GM19463 (cell line): ENCODE measurements around the gene SCAPER.
"Not testable (repeated sequence)": the region's sequence is repeated elsewhere in the genome, so short reads cannot be mapped to it uniquely, and the experiment has no call there.

Experiments used
- ATAC-seq: cut with Tn5 transposase; IDR thresholded peaks from one replicate; pipeline ENCODE4 v1.9.1; 2021; ENCODE audit warnings: mild to moderate bottlenecking, moderate library complexity; ENCODE audit not compliant: unreplicated experiment

The SCAPER gene

DNA sequence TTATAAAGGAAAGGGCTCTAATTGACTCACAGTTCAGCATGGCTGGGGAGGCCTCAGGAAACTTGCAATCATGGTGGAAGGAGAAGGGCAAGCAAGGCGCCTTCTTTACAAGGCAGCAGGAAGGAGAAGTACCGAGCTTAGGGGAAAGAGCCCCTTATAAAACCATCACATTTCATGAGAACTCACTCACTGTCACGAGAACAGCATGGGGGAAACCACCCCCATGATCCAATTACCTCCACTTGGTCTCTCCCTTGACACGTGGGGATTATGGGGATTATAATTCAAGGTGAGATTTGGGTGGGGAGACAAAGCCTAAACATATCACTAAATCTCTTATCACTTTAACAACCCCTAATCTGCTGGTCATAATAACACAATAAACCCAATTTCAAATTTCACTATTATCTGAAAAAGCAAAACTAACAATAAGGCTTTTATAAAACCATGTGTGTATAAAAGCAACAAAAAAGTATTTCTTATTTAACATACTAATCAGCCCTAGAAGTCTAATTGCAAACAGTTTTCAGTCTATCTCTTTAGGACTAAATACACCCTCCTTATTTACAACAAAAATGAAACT, 43.2 kb downstream of the SCAPER start:
- ATAC-seq = no peak

DNA sequence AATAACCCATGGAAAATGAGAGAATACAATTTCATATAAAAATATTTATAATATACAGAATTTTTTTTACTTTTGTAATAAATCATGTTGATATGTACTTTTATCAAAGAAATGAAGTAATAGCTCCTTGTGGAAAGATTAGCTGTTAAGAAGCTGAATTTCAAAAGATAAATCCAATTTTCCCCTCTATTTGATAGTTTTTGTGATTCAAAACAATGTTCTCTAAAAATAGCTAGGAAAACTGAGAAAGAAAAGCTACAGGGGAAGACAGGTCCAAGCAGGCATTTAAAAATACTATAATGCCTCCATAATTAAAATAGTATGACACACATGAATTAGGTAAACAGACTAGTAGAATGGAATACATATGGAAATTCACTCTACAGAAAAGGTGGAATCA, 44.9 kb downstream of the SCAPER start:
- no peak for ATAC-seq

DNA sequence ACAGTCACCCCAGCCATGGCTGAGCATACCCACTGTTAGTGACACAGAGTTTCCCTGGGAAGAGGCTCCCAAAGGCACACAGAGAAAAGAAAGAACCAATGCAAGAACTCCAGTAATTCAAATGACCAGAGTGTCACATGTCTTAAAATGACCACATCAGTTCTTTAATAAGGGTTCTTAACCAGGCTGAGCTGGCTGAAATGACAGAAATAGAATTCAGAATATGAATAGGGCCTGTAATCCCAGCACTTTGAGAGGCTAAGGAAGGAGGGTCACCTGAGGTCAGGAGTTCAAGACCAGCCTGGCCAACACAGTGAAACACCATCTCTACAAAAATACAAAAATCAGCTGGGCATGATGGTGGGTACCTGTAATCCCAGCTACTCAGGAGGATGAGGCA, 54.8 kb downstream of the SCAPER start:
- not testable (repeated sequence) for ATAC-seq

DNA sequence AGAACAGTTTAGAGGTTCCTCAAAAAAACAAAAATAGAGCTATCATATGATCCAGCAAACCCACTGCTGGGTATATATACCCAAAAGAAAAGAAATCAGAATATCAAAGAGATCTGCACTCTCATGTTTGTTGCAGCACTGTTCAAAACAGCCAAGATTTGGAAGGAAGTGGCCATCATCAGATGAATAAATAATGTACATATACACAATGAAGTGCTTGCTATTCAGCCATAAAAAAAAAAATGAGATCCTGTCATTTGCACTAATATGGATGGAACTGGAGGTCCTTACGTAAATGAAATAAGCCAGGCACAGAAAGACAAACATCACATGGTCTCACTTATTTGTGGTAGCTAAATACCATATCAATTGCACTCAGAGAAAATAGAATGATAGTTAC, 58.4 kb downstream of the SCAPER start:
- no peak for ATAC-seq

DNA sequence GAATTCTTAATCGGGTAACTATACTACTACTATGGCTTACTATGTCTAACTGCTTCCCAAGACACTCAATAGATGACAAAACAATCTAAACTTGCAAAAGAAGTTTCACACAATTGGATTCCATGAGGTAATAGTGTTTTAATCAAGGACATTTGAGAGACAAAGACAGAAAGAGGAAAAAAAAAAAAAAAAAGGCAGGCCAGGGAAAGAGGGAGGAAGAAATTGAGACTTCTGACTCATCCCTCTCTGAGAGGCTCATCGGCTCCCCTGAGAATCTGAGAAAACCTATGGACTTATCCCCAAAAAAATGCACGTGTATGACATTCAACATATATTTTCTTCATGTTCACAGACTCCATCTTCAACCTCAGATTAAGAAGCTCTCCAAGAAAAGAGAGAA, 61.0 kb downstream of the SCAPER start:
- no peak for ATAC-seq

DNA sequence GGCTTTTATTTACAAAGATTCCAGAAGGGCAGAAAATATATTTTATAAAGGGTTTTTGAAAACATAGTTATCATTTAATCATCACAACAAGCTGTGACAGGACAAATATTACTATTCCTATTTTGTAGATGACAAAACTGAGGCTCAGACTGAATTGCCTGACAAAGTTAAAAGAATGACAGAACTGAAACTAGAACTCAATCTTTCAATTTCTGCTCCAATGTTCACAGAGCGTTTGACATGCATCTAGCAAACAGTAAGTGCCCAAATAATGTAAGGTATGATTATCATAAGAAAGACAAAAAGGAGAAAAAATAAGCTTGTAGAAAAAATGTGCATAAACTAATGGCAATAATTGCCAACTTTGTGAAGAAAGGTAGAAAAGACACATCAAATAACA, 61.9 kb downstream of the SCAPER start:
- ATAC-seq = no peak

DNA sequence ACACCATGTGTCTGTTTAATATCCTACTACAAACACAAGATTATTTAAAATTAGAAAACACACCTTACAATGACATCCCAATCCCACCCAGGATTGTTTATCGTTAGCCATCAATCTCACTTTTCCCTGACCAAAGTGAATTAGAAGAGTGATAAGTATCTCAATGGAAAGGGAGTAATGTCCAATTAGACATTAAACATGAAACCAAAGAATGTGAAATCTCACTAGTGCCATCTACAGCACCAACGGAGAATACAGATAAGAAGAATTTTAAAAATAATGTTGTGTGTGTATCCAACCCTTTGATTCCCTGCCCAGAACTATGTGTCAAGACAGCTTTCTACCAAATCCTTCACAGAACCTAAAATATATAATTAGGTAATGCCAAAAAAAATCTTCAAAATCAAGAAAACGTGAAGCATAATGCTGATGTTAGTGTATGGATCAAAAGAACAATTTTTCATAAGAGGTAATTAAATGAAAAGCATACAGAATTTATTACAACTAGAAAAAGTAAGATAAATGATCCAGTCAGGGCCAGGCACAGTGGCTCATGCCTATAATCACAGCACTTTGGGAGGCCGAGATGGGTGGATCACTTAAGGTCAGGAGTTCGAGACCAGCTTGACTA, 64.2 kb downstream of the SCAPER start:
- ATAC-seq = no peak

DNA sequence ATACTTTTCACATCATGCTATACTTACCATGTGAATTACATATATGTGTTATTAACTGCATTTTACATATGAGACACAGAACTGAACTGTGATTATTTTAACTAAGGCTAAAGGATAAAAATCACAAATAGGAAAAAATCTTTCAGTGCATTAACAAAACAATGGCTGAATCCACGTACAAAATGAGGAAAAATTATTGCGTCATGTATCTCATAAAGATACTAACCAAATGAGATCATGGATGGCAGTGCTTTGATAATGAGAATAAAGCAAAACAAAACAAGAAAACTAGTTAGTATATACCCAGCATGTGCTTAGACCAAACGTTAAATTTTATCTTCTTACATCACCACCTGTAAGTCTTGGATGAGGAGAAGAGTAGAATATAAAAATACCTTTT, 66.0 kb downstream of the SCAPER start:
- no peak for ATAC-seq

DNA sequence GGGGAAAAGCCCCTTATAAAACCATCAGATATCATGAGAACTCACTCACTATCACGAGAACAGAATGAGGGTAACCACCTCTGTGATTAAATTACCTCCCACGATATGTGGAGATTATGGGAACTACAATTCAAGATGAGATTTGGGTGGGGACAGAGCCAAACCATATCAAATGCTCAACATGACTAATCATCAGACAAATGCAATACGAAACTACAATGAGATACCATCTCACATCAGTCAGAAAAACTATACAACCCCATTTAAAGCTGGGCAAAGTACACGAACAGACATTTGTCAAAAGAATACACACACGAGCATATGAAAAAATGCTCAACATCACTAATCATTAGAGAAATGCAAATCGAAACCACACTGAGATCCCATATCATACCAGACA, 67.7 kb downstream of the SCAPER start:
- ATAC-seq = no peak

DNA sequence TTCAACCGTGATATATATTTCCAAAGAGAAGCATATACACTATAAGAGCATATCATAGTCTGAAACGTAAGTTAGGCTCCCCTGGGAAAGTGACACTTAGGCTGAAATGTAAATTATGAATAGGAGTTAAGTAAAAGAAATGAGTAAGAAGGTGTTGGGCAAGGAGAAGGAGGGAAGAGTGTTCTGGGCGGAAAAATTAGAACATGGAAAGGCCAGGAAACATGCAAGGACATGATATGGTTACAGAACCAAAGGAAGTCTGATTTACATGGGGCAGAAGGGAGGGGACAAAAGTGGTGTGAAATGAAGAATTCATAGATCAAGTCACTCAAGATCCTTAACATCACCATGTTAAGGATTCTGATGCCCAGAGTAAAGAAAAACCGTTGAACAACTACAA, 75.2 kb downstream of the SCAPER start:
- ATAC-seq = no peak

DNA sequence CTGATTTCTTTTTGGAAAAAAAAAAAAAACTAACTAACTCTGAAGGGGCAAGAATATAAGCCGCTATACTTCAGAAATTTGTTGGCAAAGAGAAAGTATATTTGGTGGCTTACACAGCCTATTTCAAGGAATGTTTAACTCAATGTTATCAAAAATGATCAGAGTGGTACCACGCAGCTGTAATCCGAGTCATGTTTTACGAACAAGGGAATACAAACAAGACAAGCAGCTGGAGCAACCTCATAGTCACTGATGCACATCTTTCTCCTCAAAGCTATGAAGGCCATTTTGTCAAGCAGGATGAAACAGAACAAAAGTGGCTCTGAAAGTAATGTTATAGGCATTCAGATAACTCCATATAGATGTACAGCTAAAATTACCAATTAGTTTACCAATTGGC, 81.2 kb downstream of the SCAPER start:
- no peak for ATAC-seq

DNA sequence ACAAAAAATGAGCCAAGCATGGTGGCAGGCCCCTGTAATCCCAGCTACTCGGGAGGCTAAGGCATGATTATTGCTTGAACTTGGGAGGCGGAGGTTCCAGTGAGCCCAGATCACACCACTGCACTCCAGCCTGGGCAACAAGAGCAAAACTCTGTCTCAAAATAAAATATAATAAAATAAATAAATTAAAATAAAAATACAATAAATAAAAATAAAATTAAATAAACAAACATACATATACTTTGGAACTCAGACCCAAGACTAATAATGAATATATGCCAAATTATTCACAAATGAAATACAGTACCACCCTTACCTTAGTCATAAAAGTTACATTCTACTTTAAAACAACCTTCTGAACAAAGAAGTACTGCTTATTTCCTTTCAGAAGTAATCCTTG, 81.8 kb downstream of the SCAPER start:
- ATAC-seq = no peak

DNA sequence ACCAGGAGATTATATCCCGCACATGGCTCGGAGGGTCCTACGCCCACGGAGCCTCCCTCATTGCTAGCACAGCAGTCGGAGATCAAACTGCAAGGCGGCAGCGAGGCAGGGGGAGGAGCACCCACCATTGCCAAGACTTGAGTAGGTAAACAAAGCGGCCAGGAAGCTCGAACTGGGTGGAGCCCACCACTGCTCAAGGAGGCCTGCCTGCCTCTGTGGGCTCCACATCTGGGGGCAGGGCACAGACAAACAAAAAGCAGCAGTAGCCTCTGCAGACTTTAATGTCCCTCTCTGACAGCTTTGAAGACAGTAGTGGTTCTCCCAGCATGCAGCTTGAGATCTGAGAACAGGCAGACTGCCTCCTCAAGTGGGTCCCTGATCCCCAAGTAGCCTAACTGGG, 86.2 kb downstream of the SCAPER start:
- ATAC-seq = not testable (repeated sequence)

DNA sequence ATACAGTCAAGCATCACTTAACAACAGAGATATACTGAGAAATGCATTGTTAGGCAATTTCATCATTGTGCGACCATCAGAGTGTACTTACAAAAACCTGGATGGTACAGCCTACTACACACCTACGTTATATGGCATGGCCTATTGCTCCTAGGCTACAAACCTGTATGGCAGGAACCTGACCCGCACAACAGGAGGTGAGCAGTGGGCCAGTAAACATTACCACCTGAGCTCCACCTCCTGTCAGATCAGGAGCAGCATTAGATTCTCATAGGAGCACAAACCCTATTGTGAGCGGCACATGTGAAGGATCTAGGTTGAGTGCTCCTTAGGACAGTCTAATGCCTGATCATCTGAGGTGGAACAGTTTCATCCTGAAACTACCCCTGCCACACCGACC, 89.7 kb downstream of the SCAPER start:
- no peak for ATAC-seq

DNA sequence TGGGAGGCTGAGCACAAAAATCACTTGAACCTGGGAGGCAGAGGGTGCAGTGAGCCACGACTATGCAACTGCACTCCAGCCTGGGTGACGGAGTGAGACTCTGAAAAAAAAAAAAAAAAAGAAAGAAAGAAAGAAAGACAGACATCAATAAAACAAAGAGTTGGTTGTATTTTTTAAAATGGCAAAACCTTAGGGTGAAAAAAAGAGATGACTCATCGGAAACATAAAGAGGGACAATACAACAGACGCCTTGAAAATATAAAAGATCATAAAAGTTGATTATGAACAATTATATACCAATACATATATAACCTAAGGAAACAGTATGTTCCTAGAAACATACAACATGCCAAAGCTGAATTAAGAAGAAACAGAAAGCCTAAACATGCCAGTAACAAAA, 92.8 kb downstream of the SCAPER start:
- no peak for ATAC-seq

DNA sequence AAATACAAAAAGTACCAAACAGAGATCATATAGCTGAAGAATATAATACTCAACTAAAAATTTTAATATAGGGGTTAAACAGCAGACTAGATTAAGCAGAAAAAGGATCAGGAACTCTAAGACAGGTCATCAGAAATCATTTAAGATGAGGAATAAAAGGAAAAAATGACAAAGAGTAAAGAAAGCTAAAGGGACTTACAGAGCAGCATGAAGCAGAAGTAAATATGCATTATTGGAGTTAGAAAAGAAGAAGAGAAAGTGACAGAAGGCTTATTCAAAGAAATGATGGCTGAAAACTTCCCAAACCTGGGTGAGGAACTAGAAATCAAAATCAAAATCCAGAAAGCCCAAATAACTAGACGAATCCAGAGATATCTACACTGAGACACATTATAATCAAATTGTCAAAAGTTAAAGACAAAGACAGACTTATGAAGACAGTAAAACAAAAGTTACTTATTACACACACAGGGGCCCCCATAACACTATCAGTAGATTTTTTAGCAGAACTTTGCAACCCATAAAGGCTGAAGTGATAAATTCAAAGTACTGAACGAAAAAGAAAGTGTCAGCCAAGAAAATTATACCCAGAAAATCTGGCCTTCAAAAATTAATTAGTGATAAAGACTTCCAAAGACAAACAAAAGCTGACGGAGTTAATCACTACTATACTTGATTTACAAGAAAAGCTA, 95.6 kb downstream of the SCAPER start:
- no peak for ATAC-seq

DNA sequence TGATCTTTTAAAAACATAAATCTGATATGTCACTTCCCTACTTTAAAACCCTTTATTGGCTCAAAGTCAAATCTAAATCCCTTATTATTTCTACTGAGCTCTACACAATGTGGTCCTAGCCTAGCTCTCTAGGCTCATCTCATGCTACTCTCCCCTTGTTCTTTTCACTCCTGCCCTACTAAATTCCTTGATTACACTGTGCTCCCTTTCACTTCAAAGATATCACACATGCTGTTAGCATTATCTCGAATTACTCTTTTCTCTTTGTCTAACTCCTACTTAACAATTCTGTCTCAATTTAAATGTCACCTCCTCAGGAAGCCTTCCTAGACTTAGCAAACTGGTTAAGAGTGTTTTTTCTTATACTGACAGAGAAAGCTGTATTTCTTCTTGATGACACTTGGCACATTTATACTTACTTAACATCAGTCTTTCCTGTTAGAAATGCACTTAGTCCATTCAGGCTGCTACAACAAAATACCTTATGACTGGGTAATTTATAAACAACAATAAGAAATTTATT, 102.0 kb downstream of the SCAPER start:
- no peak for ATAC-seq

DNA sequence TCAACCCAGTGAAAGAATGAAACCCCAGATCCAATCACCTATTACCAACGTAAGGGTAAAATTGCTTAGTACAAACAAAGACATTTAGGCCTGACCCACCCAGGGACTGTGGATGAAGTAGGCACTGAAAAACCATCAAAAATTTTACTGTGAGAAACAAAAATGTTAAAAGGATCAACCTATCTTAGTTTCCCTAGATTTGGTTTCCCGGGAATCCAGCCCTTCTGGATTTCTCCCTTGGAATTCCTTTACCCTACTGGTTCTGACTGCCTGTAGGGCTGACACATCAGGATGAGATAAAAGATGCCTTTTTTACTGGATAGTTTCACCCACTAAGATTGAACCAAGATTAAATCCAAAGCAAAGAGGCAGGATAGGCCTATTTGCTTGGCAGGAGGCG, 102.7 kb downstream of the SCAPER start:
- no peak for ATAC-seq

DNA sequence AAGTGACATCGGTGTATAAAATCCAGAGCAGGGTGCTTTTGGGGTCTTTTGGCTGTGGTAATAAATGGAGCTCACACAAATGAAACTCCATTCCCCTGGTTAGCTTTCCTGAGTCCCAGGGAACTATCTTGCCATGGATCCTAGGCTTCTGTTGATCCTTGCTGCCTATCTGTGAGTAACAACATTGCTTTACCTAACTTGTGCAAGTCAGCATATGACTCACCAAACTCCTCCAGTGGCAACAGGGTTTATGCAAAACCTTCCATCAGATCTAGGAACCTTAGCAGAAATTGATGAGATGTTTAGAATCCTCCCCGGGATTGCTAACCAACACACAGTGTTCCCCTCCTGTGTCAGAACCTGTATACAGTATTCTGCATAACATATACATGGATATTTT, 105.4 kb downstream of the SCAPER start:
- ATAC-seq = no peak

DNA sequence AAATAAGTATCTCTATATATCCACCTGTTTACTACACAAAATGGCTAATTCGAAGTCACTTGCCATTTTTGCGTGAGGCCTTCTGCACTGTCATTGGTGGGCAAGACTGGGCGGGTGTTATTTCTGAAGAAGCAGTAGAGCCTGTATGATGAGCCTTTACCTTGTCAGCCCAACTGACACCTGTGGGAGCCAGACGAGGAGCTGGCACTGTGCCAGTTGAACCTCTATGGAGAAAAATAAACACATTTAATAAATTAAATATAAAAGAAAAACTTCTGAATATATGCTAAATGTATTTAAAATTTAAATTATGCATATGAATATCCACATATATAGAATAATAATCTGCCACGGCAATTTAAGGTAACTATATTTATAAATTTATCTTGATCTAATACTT, 109.9 kb downstream of the SCAPER start:
- no peak for ATAC-seq

DNA sequence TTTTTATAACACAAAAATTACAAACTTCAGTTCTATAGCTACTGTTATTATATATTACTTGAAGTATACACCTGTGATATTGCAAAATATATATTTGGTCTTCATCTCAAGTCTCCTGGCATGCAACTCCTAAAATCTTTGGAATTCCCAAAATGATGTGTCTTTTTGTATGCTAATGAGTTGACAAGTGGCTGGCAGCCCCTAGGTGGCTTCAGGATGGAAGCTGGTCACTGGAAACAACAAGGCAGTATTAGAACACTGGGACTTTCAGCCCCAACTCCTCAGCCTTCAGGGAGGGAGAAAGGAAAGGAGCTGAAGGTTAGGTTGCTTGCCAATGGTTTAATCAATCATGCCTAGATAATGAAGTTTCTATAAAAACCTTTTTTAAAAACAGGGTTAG, 112.0 kb downstream of the SCAPER start:
- ATAC-seq = no peak

DNA sequence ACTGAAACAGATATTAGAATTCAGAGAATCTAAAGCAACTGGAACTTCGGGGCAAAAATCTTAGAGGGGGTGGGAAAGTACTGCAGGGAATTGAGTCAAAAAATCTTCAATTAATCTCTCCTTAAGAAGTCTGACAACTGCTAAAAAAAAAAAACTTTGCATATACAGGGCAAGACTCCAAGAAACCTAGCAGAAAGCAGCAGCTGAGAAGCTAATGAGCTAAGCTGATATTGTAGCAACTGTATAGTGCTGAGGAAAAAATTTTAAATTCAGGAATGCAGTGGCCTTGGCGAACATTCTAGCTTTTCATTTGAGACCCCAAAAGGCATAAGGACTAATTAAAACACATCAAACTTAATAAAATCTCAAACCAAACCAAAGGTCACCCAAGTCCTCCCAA, 113.6 kb downstream of the SCAPER start:
- no peak for ATAC-seq
